GM18951 (cell line): Measurements from ENCODE around the gene C1QTNF12.
A peak's percentile ranks its signal among the peaks of the same experiment; 100 is the strongest.

ENCODE experiments used
- POLR2A ChIP-seq: IDR thresholded peaks from 4 replicates; pipeline ENCODE4 v1.6.1; 2011; ENCODE audit warnings: mild to moderate bottlenecking; ENCODE audit not compliant: insufficient read length, insufficient read depth; ENCODE audit errors: extremely low read depth
- in situ Hi-C: fragments of 300-500 bp; cut with MboI; formaldehyde crosslinking; loops from one replicate; pipeline ENCODE4 v1.12.0; 2022; ENCODE audit warnings: low sequenced_read_pairs, mixed read lengths, inconsistent platforms; ENCODE audit not compliant: unreplicated experiment

The C1QTNF12 gene

GRCh38 chr1:1274931-1275431, 28.5 kb upstream of the C1QTNF12 start:
- in situ Hi-C loops = no loop called here
- TF ChIP-seq POLR2A = no peak

- TF ChIP-seq POLR2A = no peak
- in situ Hi-C loops = no loop called here
Observed at GRCh38 chr1:1274299-1274930, 27.9 kb upstream of the C1QTNF12 start.

GRCh38 chr1:1273512-1274298, 27.2 kb upstream of the C1QTNF12 start, which contains the start of gene UBE2J2:
Gene UBE2J2 (minus strand): TSS chr1:1273854. CDS start chr1:1267992, 5,862 bp downstream.
- peak; percentile 76 for TF ChIP-seq POLR2A
- in situ Hi-C loops = no loop called here

GRCh38 chr1:1273209-1273511, 26.6 kb upstream of the C1QTNF12 start:
- TF ChIP-seq POLR2A = no peak
- in situ Hi-C loops = no loop called here

GRCh38 chr1:1272341-1273208, 26.1 kb upstream of the C1QTNF12 start:
- in situ Hi-C loops = no loop called here
- no peak for TF ChIP-seq POLR2A

- in situ Hi-C loops = no loop called here
- no peak for TF ChIP-seq POLR2A
Observed at GRCh38 chr1:1270813-1271212, 24.3 kb upstream of the C1QTNF12 start.

GRCh38 chr1:1268284-1268682, 21.8 kb upstream of the C1QTNF12 start:
- in situ Hi-C loops = loop anchor here (10.0 kb wide), 1 partner anchor 153 kb away; the partner anchor contains the start of gene C1orf159
- no peak for TF ChIP-seq POLR2A

- in situ Hi-C loops = loop anchor here (10.0 kb wide), 1 partner anchor 153 kb away; the partner anchor contains the start of gene C1orf159
- no peak for TF ChIP-seq POLR2A
Observed at GRCh38 chr1:1267488-1268283, 21.2 kb upstream of the C1QTNF12 start.

- in situ Hi-C loops = loop anchor here (10.0 kb wide), 1 partner anchor 150 kb away; the partner anchor contains the start of gene C1orf159
- no peak for TF ChIP-seq POLR2A
Observed at GRCh38 chr1:1264868-1265272, 18.3 kb upstream of the C1QTNF12 start.

GRCh38 chr1:1264026-1264425, 17.5 kb upstream of the C1QTNF12 start:
- in situ Hi-C loops = loop anchor here (10.0 kb wide), 1 partner anchor 149 kb away; the partner anchor contains the start of gene C1orf159
- no peak for TF ChIP-seq POLR2A

GRCh38 chr1:1262758-1263157, 16.2 kb upstream of the C1QTNF12 start:
- no peak for TF ChIP-seq POLR2A
- in situ Hi-C loops = loop anchor here (10.0 kb wide), 1 partner anchor 148 kb away; the partner anchor contains the start of gene C1orf159

GRCh38 chr1:1262071-1262470, 15.5 kb upstream of the C1QTNF12 start:
- in situ Hi-C loops = loop anchor here (10.0 kb wide), 1 partner anchor 147 kb away; the partner anchor contains the start of gene C1orf159
- no peak for TF ChIP-seq POLR2A
